GM19463 (cell line): ENCODE data around the gene HSPG2.
"Not testable (repeated sequence)": the region's sequence is repeated elsewhere in the genome, so short reads cannot be mapped to it uniquely, and the experiment has no call there.

Source experiments
- ATAC-seq: cut with Tn5 transposase; IDR thresholded peaks from one replicate; pipeline ENCODE4 v1.9.1; 2021; ENCODE audit warnings: mild to moderate bottlenecking, moderate library complexity; ENCODE audit not compliant: unreplicated experiment

HSPG2 gene

DNA sequence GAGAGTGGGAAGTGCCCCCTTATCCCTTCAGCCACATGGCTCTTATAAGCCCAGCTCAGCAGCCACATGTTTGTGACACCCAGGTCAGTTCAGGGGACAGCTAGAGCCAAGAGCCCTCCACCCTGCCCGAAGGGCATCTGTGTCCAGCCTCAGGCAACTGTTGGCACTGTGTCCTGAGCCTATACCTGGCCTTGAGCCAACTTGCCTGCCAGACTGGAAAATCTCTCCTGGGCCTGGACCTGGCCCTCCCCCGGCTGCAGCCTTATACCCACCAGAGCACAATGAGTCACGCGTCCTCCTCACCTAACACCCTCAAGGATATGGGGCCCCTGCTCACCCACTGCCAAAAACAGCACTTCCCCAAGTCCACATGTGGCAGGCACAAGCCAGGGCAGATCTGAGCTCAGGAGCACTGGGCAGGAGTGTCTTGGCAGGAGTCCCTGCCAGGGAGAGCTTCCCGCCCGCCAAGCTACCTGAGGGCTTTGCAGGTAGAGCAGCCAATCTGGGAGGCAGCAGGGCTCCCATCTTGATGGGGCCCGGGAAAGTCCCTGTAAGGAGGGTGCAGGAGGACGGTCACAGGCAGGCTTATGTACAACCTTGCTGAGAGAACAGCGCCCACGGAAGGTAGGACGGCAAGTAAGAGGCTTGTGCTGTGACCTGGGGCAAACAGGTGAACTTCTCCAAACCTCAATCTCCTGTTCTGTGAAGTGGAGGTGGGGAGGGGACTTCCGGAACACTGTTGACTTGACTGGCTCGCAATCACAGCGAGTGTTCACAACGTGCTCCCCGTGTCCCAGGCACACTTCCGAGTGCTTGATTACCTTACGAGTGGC is 19.8 kb upstream of the HSPG2 start:
- no peak for ATAC-seq

DNA sequence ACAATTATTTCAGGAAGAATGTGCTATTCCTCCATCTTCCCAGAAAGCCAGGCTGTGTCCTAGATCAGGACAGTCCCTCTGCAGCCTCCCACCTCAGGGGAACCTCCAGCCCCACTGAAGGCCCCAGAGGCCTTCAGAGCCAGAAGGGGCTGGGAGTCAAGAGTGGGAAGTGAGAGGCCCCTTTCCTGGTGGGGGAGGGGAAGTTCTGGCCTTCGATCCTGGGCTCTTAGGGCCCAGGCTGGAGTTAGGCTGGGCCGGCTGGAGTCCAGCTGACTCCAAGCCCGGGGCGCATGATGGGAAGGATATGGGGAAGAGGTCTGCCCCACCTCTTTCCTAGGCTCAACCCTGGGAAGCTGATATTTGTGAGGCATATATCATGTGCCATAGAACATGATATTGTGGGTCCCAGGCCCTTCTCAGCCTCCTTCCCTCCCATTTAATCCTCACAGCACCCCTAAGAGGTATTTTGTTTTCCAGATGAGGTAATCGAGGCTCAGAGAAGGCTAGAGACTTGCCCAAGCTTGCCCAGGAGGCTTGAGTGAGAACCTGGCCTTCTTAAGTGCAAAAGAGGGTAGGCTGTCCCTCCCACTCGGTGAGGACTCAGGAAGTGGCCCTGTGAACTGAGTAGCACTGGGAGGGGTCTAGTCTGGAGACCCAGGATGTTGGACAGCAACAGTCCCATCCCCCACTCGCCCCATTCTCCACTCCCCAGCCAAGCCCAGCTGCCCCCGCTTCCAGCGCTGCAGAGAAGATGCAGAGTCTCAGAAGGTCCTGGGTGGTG is 18.6 kb upstream of the HSPG2 start:
- ATAC-seq, result no peak

DNA sequence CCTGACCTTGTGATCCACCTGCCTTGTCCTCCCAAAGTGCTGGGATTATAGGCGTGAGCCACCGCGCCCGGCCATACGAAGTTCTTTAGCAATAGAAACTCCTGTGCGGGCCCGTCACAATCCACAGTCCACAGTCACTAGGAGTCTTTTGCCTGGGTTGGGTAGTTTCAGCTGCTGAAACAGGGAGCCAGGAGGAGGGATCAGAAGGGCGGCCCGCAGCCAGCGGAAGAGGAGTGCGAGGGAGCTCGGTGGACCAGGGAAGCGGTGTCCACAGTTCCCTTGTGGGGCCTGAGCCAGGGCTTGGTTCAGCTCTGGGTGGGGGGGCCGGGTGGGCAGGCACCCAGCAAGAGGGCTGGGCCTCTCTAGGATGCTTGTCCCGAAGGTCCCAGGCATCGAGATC is 17.9 kb upstream of the HSPG2 start:
- ATAC-seq, result no peak

DNA sequence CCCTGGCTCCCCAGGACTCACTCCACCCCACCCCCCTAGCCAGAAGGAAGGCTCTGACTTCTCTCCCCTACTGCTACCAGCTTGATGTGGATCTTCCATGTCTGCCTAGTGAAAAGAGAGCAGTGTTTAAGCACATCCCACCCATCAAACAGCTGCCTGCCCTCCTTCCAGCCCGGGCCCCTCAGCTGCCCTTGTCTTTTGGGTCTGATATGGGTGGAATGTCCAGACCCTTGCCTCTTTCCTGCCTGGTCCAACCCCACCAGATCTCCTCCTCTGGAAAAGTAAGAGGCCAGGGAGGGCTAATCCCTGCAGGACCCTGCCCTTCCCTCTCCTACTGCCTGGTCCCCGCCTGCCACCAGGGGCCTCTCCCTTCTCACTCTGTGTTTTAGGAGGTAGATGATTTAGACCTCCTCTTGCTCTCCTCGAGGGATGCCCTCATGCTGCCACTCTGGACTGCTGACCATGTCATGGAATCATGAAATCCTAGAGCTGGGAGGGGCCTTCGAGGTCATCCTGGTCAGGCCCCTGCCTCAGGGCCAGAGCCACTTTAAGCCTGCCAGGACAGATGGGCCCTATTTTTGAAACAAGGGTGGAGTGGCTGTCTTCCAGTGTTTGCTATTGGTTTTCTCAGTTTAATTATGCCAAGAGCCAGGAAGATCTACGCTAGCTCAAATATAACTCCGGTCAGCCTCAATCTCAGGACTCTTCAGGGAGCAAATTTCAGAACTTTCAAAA is 15.8 kb upstream of the HSPG2 start:
- no peak for ATAC-seq

DNA sequence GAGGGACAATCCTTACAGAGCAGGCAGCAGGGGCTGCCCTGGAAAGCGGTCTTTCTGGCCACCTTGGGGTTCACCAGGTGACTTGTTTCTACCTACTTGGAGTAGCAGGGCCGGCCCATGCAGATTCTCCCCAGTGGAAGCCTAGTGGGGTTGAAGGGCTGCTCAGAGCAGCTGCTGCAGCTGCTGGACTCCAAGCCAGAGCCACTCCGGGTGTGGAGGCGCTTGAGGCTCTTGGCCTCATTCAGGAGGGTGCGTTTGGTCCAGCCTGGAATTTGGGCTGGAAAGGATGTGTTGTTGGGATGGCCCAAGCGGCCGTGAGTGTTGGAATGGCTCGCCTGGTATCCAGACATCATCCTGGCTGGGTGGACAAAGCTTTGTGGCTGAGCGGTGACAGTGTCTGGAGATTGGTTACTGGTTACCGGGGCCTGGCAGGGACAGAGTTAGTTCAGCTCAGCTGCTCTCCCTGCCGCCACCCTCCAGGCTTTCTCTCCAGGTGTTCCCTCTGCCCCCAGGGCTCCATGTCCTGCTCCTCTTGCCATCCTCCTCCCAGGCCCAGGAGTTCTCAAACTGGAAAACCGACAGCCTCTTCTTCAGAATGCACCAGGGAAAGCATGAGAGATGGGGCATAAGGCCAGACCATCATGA is 14.2 kb upstream of the HSPG2 start:
- no peak for ATAC-seq

DNA sequence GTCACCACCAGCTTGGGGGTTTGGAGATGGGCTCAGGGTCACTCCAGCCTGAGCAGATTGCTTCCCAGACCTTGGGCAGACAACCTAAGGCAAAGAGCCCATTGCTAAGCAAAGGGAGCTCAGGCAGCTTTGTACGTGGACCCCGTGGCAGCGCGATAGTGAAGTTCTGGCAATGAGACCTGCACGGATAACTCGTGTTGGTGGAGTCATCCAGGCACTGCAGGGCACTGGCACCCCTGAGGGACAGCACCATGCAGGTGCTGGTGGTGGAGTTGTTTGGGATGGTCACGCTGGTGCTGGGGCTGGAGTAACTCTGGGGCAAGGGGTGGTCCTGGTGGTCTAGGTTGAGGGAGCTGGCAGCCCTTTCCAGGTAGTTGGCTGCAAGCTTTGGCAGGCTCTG is 13.6 kb upstream of the HSPG2 start:
- ATAC-seq, result no peak

DNA sequence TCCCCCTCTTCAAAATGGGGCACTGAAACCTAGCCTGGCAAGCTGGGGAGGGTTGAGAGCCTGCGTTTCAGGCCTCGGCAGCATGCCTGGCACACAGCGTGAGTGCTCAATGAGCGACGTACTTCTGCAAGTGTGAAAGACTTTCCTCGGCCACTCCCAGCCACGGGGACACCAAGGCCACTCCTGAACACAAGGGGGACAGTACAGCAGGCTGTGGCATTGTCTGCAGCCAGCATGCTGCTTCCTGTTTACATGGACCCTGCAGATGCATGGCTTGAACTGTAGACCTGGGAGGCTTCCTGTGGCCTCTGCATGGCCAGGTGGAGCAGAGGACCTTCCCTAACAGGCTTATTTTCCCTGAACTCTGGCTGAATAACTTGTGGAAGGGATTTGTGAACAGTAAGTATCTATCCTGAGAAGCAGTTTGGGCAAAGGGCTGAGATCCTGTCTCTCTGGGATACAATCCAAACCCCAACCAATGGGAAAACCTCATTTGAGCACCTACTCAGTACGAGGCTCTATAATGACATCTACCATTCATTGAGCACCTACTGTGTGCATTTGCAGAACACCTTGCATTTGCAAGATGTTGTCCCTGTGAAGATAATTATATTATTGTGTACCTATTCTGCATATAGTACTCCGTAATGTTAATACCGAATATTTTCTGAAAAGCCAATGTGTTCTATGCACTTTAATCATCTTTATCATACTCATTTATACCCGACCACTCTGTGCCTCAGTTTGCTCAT is 9.9 kb upstream of the HSPG2 start:
- no peak for ATAC-seq

DNA sequence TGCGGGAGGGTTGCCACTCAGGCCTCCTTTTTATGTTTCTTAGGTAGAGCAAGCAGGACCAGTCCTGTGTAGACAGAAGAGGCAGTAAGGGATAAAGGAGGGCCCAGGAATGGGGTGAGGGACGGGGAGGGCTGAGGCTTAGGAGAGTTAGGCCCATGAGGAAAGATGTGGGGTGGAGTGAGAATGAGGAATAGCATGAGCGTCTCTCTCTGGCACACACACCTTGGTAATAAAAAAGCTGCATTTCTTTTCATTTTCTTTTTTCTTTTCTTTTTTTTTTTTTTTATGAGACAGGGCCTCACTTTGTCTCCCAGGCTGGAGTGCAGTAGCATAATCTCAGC is 7.6 kb upstream of the HSPG2 start:
- no peak for ATAC-seq

DNA sequence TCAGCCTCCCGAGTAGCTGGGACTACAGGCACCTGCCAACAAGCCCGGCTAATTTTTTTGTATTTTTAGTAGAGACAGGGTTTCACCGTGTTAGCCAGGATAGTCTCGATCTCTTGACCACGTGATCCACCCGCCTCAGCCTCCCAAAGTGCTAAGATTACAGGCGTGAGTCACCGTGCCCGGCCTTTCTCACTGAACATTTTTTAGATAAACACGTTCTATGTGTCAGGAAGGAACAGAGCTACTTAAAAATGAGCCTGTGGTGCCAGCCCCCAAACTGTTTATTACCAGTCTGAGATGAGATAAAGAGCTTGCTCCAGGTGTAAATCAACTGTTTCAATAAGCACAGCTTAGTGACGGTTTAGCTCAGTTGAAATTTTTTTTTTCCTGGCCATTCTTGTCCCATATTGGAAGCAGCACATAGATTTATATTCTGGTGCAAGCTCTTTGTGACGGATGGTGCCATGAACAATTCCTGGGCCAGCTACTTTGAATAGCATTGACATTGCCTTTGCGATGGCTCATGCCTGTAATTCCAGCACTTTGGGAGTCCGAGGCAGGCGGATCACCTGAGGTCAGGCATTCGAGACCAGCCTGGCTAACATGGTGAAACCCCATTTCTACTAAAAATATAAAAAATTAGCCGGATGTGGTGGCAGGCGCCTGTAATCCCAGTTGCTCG is 6.0 kb upstream of the HSPG2 start:
- ATAC-seq, result not testable (repeated sequence)

DNA sequence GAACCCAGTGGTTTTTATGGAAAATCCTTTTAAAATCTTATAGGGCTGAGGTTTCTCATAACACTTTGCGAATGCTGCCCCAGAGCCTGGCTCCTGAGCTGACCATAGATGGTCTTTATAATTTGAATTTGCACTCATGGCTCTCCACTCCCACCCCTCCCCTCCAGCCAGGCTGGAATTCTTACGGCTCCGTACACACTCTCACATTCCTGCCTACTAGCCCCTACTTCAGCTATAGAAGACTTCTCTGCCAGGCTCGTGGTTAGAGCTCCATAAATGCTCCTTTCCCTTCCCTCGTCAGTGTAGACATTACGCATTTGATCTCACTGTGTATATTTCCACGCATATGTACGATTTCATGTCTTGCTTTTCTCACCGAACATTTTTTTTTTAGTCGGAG is 5.4 kb upstream of the HSPG2 start:
- ATAC-seq, result no peak

DNA sequence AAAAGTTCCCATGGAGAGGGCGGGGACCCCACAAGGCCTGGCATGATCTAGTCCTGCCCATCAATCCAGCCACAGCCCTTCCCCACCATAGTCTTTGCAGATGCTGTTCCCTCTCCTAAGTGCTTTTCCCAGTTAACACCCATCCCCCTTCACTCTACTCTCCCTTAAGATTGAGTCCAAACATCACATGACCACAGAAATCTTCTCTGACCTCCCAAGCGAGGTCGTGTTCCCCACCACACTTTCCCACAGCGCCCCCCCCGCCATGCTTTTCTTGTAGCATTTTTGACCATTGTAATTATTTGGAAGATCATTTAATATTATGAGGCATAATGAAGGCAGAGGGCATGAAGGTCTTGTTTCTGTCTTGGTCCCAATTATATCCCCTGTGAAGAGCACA is 4.3 kb upstream of the HSPG2 start:
- no peak for ATAC-seq

DNA sequence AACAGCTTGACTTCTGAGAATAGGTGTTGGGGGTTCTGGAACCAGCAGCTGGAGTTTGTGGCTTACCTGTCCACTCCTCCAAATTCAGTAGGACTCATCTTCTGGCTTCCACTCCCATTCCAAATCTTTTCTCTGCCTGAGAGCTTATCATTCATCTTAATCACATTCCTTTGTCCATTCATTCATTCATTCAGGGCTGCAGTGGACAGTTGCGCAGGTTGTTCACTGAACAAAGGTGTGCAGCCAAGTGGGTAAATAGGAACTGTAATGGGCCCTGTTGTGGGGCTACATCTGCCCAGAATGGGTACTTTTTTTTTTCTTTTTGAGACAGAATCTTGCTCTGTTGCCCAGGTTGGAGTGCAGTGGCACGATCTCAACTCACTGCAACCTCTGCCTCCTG is 3.4 kb upstream of the HSPG2 start:
- no peak for ATAC-seq

DNA sequence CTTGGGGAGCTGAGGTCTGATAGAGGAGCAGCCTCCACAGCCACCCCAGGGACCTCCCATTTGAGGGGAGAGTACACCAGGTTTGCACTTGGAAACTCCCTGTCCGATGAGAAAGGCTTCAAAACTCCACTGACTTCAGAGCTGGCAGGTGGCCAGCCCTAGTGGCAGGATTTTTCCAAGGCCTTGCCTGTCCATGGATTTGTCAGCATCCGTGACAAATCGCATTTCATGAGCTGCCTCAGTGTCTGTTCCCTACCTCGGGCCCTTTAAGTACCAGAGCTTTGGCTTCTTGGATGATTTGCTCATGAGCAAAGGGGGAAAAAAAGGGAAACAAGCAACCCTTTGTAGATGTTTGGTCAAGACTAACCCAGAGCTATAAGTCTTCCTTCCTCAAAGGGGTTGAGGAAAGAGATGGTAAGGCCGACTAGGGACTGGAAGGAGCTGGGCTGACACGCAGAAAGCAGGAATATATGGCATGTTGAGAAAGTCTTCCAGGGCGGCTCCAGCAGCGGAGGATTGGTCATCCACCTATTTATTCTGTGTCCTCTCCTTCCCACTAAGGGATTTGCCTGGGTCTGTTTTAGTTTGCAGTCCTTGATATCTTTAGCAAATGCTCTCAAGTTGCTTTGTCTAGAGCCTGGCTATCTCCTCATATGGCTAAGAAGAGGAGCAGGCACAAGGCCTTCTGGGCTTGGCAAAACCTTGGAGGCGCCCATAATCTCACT is 2.7 kb upstream of the HSPG2 start:
- ATAC-seq, result no peak

DNA sequence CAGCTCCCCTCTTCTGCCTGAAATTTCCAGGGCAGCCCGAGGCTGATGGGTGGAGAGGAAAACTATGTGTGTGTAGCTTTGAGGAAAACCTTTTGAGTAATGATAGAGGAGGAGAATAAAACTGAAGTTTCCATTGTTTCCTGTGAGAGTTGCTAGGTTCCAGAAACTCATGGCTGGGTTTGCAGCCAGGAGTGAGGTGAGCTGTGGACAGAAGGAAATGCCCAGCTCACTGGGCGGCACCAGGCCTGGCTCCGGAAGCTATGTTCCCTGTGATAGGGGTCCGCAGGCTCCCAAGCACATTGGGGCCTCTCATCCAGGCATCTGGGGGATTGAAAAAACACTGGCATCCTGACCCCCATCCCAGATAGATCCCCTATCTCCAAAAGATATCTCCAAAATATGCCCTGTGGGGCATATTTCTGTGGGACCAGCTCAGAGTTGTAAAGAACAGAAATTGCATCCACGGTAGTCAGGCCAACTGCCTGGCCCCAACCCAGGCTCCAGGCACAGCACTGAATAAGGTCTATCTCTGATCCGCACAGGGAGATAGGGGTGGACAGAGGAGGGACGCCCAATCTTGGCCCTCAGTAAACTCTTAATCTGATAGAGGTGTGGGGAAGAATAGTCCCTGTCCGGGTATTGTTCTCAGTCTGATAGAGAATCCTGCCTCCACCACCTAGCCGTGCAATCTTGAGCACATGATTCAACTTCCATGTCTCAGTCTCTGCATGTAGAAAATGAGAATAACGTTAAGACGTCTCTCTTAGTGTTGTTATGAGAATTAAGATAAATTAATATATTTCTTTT is 1.8 kb upstream of the HSPG2 start:
- no peak for ATAC-seq

DNA sequence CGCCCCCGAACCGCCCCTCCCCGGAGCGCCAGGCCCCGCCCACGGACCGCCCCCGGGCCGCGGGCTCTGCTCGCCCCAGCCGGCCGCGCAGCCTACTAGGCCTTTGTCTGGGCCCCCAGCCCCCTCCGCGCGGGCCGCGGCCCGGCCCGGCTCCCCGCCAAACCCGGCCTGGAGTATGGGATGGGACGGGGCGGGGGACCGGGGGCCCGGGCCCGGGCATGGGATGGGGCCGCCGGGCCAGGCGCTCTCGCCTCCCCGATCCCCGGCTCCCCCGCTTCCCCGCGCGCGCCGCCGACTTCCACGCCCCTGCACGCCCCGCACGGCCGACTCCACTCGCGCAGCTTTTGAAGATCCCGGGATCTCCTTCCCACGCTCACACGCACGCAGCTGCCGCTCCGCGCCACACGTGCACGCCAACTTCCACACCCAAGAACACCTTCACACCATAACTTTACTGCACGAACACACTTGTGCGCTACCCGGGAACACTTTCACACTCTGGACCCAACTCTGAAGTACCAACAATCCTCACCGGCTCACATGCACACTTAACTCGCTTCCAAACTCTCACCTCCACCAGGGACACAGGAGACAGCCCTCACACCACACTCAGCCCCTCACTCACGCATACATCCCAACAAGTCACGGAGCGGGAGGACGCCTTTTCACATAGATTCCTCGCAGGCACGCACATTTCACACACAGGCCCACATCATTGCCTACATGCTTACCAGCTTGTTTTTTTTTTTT is 437 bp upstream of the HSPG2 start:
- ATAC-seq, result peak; percentile 63

DNA sequence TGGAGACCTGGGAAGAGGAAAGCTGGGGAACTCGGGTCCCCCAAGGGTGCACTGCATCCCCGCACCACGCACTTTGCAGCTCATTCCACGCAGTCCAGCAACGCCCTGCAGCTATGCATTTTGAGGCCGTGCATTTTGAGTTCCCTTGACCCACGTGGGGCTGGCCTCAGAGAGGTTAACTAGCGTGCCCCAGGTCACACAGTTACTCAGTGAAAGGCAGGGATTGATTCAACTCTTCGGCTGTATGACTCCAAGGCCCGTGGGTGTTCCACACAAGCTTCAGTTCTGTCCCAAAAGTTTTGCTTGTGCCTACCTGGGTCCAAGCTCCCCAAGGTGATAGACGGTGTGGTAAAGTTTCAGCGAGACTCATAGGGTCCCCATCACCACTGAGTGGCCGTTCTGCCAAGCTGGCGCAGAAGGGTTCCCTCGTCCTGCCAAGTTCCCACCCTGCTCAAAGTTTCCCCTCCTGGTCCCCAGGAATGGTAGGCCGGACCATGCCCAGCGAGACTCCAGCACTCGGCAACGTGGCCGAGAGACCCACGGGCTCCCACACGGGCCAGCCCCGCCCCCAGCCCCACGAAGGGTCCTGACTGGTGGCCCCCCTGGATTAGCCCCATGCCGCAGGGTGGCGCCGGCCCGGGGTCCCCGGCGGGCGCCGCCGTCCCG is 611 bp downstream of the HSPG2 start:
- ATAC-seq, result no peak

DNA sequence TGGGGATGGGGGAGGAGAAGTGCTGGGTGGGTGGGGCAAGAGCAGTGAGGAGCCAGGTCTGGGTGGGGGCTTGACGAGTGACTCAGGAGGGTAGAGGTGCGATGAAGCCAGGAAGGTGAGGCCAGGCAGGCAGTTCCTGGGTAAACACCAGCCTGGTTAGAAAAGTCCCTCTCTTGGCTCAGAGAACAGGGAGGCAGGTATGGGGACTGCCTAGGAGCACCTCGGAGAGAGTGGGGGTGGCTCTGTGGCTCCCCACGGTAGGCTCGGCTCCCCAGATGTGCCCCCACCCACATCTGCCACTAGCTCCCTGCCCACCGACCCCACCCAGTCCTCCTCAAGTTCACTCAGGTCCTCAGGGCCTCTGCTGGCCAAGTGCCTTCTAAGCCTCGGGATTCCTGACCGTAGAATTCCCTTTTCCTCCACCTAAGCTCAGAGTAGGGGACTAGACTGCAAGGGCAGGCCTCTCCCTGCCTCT is 1.2 kb downstream of the HSPG2 start:
- no peak for ATAC-seq
